ENCODE data around the gene BPIFB3. TPM values are rescaled to one million over a fixed set of nuclear protein-coding genes. Genes with fewer than 3 reads are reported as not detected.

The BPIFB3 gene
- total RNA-seq, 2 donors from 2014 or later = not detected

DNA sequence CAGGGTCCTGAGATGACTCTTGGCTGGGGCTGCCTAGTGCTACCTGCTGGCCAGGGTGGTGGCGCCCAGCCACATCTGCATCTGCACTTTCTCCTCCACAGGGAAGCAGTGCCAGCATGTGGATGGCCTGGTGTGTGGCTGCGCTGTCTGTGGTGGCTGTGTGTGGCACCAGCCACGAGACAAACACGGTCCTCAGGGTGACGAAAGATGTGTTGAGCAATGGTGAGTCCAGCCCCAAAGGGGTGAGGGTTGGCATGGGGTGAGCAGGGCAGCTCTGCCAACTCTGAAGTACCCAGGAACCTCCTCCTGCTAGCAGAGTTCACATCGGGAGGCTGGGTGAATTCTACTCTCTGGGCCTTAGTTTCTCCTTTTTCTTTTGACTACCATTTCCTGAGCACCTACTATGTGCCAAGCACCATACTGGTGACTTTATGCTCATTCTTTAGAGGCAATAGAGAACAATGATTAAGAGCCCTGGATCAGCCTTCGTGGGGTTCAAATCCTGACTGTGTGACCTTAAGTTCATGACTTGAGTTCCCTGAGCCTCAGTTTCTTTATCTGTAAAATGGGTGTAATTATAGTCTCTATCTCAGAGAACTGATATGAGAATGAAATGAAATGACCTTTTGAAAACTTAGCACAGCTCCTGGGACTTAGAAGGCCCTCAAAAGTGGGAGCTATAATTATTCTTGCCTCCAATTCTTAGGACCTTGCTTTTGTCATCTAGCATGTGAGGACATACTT lies 27.9 kb downstream of the BPIFB3 start:
- TF ChIP-seq, protein P1, sequence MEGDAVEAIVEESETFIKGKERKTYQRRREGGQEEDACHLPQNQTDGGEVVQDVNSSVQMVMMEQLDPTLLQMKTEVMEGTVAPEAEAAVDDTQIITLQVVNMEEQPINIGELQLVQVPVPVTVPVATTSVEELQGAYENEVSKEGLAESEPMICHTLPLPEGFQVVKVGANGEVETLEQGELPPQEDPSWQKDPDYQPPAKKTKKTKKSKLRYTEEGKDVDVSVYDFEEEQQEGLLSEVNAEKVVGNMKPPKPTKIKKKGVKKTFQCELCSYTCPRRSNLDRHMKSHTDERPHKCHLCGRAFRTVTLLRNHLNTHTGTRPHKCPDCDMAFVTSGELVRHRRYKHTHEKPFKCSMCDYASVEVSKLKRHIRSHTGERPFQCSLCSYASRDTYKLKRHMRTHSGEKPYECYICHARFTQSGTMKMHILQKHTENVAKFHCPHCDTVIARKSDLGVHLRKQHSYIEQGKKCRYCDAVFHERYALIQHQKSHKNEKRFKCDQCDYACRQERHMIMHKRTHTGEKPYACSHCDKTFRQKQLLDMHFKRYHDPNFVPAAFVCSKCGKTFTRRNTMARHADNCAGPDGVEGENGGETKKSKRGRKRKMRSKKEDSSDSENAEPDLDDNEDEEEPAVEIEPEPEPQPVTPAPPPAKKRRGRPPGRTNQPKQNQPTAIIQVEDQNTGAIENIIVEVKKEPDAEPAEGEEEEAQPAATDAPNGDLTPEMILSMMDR (conservative IDR thresholded peaks at IDR 0.05) = no peak
- Histone ChIP-seq H3K9ac (ENCODE audit: extremely low read depth, low read length, poor library complexity, severe bottlenecking) (no peak overlapping the region), H3K27ac (ENCODE audit: low read depth, low read length) (no peak overlapping the region), H3K36me3 (ENCODE audit: control insufficient read depth, insufficient read depth, low read length) (no peaks in the 10 kb centered on the region), H3K4me3 (ENCODE audit: low read length) (no peak overlapping the region), H3K9me3 (ENCODE audit: control insufficient read depth, low read length) (no peaks in the 10 kb centered on the region), H3K4me1 (ENCODE audit: control insufficient read depth, insufficient read depth, low read length) (no peaks in the 10 kb centered on the region), H3K27me3 (ENCODE audit: control insufficient read depth, insufficient read depth, low read length, poor library complexity, severe bottlenecking) (no peaks in the 10 kb centered on the region)
- Mint-ChIP-seq H3K9me3 (no peaks in the 10 kb centered on the region), H3K4me1 (no peaks in the 10 kb centered on the region), H3K27ac (no peak overlapping the region), H3K4me3 (no peak overlapping the region), H3K36me3 (ENCODE audit: low read depth) (no peaks in the 10 kb centered on the region), H3K27me3 (ENCODE audit: insufficient read depth) (peaks cover 6% of the 10 kb centered on the region)
- 92% methylated on average over 2 to 7 of the region's 7 CpGs for WGBS, 2 experiments (ENCODE audit: insufficient coverage in 1 of 2, insufficient read length in 1 of 2)
- no peak for DNase-seq

DNA sequence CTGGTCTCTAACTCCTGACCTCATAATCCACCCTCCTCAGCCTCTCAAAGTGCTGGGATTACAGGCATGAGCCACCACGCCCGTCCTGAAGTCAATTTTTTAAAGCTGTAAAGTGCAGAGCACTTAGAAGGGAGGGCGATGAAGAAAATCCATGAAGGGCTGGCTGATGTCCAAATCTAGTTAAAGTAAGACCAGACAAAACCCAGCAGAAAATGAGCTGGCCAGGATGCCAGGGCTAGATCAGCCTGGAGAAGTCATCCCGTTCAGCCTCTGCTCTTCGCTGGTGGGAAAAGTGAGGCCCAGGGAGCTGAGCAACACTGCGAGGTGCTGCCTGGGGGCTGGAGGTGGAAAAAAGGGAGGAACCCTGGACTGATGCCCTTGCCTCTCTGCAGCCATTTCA lies 28.8 kb downstream of the BPIFB3 start:
- H3K4me3 Mint-ChIP-seq = no peak overlapping the region
- 91 to 92% methylated on average over 6 of the region's 6 CpGs for WGBS, 2 experiments (ENCODE audit: insufficient coverage in 1 of 2, insufficient read length in 1 of 2)
- no peaks in the 10 kb centered on the region for H3K36me3 ChIP-seq (ENCODE audit: control insufficient read depth, insufficient read depth, low read length)
- H3K27ac Mint-ChIP-seq = no peak overlapping the region
- H3K27ac ChIP-seq (ENCODE audit: low read depth, low read length) = no peak overlapping the region
- no peaks in the 10 kb centered on the region for H3K4me1 Mint-ChIP-seq
- H3K9me3 Mint-ChIP-seq = no peaks in the 10 kb centered on the region
- DNase-seq = no peak
- H3K36me3 Mint-ChIP-seq (ENCODE audit: low read depth) = no peaks in the 10 kb centered on the region
- no peaks in the 10 kb centered on the region for H3K27me3 ChIP-seq (ENCODE audit: control insufficient read depth, insufficient read depth, low read length, poor library complexity, severe bottlenecking)
- peaks cover 6% of the 10 kb centered on the region for H3K27me3 Mint-ChIP-seq (ENCODE audit: insufficient read depth)
- TF ChIP-seq, protein P1 (conservative IDR thresholded peaks at IDR 0.05) = no peak
- H3K9me3 ChIP-seq (ENCODE audit: control insufficient read depth, low read length) = no peaks in the 10 kb centered on the region
- H3K4me1 ChIP-seq (ENCODE audit: control insufficient read depth, insufficient read depth, low read length) = no peaks in the 10 kb centered on the region
- no peak overlapping the region for H3K9ac ChIP-seq (ENCODE audit: extremely low read depth, low read length, poor library complexity, severe bottlenecking)
- no peak overlapping the region for H3K4me3 ChIP-seq (ENCODE audit: low read length)

DNA sequence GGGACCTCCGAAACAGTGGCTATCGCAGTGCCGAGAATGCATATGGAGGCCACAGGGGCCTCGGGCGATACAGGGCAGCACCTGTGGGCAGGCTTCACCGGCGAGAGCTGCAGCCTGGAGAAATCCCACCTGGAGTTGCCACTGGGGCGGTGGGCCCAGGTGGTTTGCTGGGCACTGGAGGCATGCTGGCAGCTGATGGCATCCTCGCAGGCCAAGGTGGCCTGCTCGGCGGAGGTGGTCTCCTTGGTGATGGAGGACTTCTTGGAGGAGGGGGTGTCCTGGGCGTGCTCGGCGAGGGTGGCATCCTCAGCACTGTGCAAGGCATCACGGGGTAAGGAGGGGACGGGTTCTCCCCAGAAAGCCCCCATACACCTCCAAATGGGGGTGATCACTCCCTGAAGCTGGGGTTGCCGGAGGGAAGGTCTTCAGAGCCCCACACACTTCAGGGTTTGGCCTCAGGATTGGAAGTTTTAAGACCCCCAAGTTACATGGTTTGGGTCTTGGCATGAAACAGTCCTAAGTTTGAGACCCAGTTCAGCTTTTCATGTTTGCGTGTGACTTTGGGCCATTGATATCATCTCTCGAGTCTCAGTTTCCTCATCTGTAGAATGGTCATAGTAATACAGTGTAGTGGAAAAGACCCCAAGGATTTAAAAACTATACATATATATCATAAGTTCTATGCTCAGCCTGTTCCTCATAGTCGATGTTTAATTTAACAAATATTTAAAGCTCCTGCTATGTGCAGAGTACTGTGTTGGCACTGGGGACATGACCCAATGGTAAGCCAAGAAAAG lies 30.0 kb downstream of the BPIFB3 start:
- H3K27me3 ChIP-seq (ENCODE audit: control insufficient read depth, insufficient read depth, low read length, poor library complexity, severe bottlenecking) = no peaks in the 10 kb centered on the region
- no peaks in the 10 kb centered on the region for H3K4me1 ChIP-seq (ENCODE audit: control insufficient read depth, insufficient read depth, low read length)
- Mint-ChIP-seq H3K27ac (no peak overlapping the region), H3K27me3 (ENCODE audit: insufficient read depth) (peaks cover 6% of the 10 kb centered on the region), H3K9me3 (no peaks in the 10 kb centered on the region), H3K36me3 (ENCODE audit: low read depth) (no peaks in the 10 kb centered on the region), H3K4me3 (no peak overlapping the region), H3K4me1 (no peaks in the 10 kb centered on the region)
- TF ChIP-seq, protein P1 (conservative IDR thresholded peaks at IDR 0.05) = no peak
- H3K27ac ChIP-seq (ENCODE audit: low read depth, low read length) = no peak overlapping the region
- no peak overlapping the region for H3K4me3 ChIP-seq (ENCODE audit: low read length)
- WGBS, 2 experiments (ENCODE audit: insufficient coverage in 1 of 2, insufficient read length in 1 of 2) = 92 to 94% methylated on average over 11 to 20 of the region's 20 CpGs
- no peak for DNase-seq
- H3K36me3 ChIP-seq (ENCODE audit: control insufficient read depth, insufficient read depth, low read length) = no peaks in the 10 kb centered on the region
- H3K9me3 ChIP-seq (ENCODE audit: control insufficient read depth, low read length) = no peaks in the 10 kb centered on the region
- H3K9ac ChIP-seq (ENCODE audit: extremely low read depth, low read length, poor library complexity, severe bottlenecking) = no peak overlapping the region

All from endodermal cell (in vitro differentiated cells).